PC-9 (cell line): ENCODE measurements around the gene ARL2.

Experiments used
- EZH2 ChIP-seq: fragments of 200-600 bp; sonication (generic); IDR thresholded peaks from 2 replicates; pipeline ENCODE4 v1.8.0; 2017; ENCODE audit warnings: antibody characterized with exemption, low read depth
- TF ChIP-seq, protein P1 (sequence below): fragments of 200-600 bp; sonication (generic); conservative IDR thresholded peaks from 2 replicates; pipeline ENCODE4 v1.6.1; 2017; ENCODE audit warnings: mixed run types, antibody characterized with exemption, mild to moderate bottlenecking, moderate library complexity

DNA sequence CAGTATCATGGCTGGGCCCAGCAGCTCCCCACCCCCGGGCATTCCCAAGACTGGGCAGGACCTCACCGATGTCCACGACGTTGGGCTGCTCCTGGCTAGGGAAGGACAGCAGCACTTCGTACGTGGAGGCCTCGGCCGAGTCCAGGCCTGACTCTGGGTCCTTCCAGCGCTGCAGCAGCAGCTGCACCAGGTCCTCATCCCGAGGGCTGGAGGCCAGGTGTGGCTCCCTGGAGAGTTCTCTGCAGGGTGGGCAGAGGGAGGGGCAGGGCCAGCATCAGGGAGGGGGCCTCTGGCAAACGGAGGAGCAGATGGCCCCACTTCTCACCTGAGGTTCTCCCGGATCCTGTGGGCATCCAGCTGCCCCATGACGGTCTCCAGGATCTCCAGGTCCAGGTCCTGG is 44.1 kb downstream of the ARL2 start:
- TF ChIP-seq, protein P1, sequence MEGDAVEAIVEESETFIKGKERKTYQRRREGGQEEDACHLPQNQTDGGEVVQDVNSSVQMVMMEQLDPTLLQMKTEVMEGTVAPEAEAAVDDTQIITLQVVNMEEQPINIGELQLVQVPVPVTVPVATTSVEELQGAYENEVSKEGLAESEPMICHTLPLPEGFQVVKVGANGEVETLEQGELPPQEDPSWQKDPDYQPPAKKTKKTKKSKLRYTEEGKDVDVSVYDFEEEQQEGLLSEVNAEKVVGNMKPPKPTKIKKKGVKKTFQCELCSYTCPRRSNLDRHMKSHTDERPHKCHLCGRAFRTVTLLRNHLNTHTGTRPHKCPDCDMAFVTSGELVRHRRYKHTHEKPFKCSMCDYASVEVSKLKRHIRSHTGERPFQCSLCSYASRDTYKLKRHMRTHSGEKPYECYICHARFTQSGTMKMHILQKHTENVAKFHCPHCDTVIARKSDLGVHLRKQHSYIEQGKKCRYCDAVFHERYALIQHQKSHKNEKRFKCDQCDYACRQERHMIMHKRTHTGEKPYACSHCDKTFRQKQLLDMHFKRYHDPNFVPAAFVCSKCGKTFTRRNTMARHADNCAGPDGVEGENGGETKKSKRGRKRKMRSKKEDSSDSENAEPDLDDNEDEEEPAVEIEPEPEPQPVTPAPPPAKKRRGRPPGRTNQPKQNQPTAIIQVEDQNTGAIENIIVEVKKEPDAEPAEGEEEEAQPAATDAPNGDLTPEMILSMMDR, result no peak
- no peak for TF ChIP-seq EZH2
